Activated CD4-positive, alpha-beta T cell treated with anti-CD3 and anti-CD28 coated beads, Interleukin-2, amount 10 ng/mL, durations not matched to agents 7 days and 5 days (primary cell): ENCODE results near the gene COG6. TPM values are rescaled to one million over a fixed set of nuclear protein-coding genes. Genes with fewer than 3 reads are reported as not detected.

ENCODE experiments used
- CTCF ChIA-PET: fragments of 350-600 bp; sonication (Branson Sonifier 250); formaldehyde crosslinking; loops from one replicate; lab custom pipeline; 2021; ENCODE audit warnings: antibody characterized with exemption; lab: Charles Lee
- POLR2A ChIA-PET: fragments of 350-600 bp; sonication (Branson Sonifier 250); formaldehyde crosslinking; loops from one replicate; lab custom pipeline; 2021; ENCODE audit warnings: antibody characterized with exemption; lab: Charles Lee
- DNase-seq: peaks from one replicate; pipeline ENCODE4 v3.0.0-alpha.2; 2020
- H3K27ac Mint-ChIP-seq: one replicate; pipeline ENCODE4 v1.8.0; 2021; ENCODE audit warnings: mild to moderate bottlenecking, moderate library complexity, mixed read lengths
- H3K27me3 Mint-ChIP-seq: one replicate; pipeline ENCODE4 v1.8.0; 2021; ENCODE audit warnings: mixed read lengths
- H3K36me3 Mint-ChIP-seq: one replicate; pipeline ENCODE4 v1.8.0; 2021; ENCODE audit warnings: low read depth, mixed read lengths
- H3K4me1 Mint-ChIP-seq: one replicate; pipeline ENCODE4 v1.8.0; 2021; ENCODE audit warnings: mixed read lengths
- H3K4me3 Mint-ChIP-seq: one replicate; pipeline ENCODE4 v1.8.0; 2021; ENCODE audit warnings: mild to moderate bottlenecking, moderate library complexity, mixed read lengths
- H3K9me3 Mint-ChIP-seq: one replicate; pipeline ENCODE4 v1.8.0; 2021; ENCODE audit warnings: mixed read lengths
- microRNA-seq: library from miRNA; unstranded; fragments of <30 nt; microRNA quantifications from one replicate; pipeline ENCODE4 v1.2.0, GENCODE V29; 2021; ENCODE audit warnings: borderline microRNAs expressed, borderline replicate concordance
- total RNA-seq, 2 experiments: library from RNA; stranded (reverse); gene quantifications; one replicate each; pipeline ENCODE4 v1.2.3, GENCODE V29; 2021

The COG6 gene
- total RNA-seq, 2 experiments from 2014 or later = 26.5 TPM

- peaks cover 25% of the 10 kb centered on the region for H3K4me1 Mint-ChIP-seq
- peak; percentile 19 for DNase-seq
- H3K36me3 Mint-ChIP-seq = no peaks in the 10 kb centered on the region
- no peaks in the 10 kb centered on the region for H3K9me3 Mint-ChIP-seq
- ChIA-PET POLR2A (no interaction called here), CTCF (interaction anchor here (2.6 kb wide), 1 partner anchor 11 kb away, joined by 6 read pairs; no protein-coding TSS in a partner anchor)
- H3K27ac Mint-ChIP-seq = no peak overlapping the region
- no peaks in the 10 kb centered on the region for H3K27me3 Mint-ChIP-seq
- H3K4me3 Mint-ChIP-seq = no peak overlapping the region
These were observed 124.1 kb downstream of the COG6 start for GRCh38 chr13:39779337-39780265.

DNA sequence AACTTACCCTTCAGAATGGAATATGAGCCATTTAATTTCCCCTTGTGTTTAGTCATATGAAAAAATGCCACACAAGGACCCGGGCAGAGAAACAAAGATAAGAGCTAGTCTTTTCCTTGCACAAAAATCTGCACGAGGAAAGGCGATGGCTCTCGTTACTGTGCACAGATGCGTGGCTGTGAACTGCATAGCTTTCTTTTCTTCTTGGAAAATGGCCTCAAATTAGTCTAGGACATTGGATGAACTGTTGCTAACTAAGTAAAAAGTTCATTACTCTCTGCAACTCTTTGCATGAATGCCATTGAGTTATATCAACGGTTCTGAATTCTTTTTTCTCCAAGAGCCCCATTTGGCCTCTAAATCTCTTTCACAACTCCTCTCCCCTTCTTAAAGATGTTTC, 125.2 kb downstream of the COG6 start:
- Mint-ChIP-seq H3K4me3 (no peak overlapping the region), H3K27me3 (no peaks in the 10 kb centered on the region), H3K4me1 (peaks cover 25% of the 10 kb centered on the region), H3K27ac (no peak overlapping the region), H3K36me3 (no peaks in the 10 kb centered on the region), H3K9me3 (no peaks in the 10 kb centered on the region)
- CTCF ChIA-PET = no interaction called here
- DNase-seq = no peak
- POLR2A ChIA-PET = no interaction called here

GRCh38 chr13:39781381-39781780, 125.9 kb downstream of the COG6 start:
- ChIA-PET CTCF (interaction anchor here (1.5 kb wide), 1 partner anchor 162 kb away, joined by 3 read pairs; no protein-coding TSS in a partner anchor), POLR2A (no interaction called here)
- Mint-ChIP-seq H3K27me3 (no peaks in the 10 kb centered on the region), H3K4me1 (peaks cover 22% of the 10 kb centered on the region), H3K9me3 (no peaks in the 10 kb centered on the region), H3K27ac (no peak overlapping the region), H3K4me3 (no peak overlapping the region), H3K36me3 (no peaks in the 10 kb centered on the region)
- no peak for DNase-seq

DNA sequence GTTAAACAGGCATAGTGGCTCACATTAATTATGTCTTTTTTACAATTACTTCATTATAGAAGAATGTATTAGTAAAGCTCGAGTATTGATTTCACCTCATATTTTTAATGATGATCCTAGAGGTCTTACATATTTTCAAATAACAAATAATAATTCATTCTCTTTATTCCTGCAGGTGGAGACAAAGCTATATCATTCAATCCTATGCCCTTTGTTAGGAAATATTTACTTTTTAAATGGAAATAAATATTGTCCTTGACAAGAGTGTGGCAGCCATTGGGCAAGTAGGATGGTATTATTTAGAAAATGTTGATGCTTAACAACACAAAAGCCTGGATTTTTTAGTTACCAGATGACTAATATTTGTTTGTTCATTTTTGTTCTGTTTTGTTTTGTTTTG, 127.6 kb downstream of the COG6 start:
- no peak for DNase-seq
- Mint-ChIP-seq H3K4me1 (peaks cover 14% of the 10 kb centered on the region), H3K4me3 (no peak overlapping the region), H3K27me3 (no peaks in the 10 kb centered on the region), H3K27ac (no peak overlapping the region), H3K36me3 (no peaks in the 10 kb centered on the region), H3K9me3 (no peaks in the 10 kb centered on the region)
- ChIA-PET POLR2A (no interaction called here), CTCF (interaction anchor here (1.5 kb wide), 1 partner anchor 160 kb away, joined by 3 read pairs; no protein-coding TSS in a partner anchor)

GRCh38 chr13:39784347-39784746, 128.9 kb downstream of the COG6 start:
- Mint-ChIP-seq H3K36me3 (no peaks in the 10 kb centered on the region), H3K9me3 (peaks cover 5% of the 10 kb centered on the region), H3K27me3 (no peaks in the 10 kb centered on the region), H3K4me3 (no peak overlapping the region), H3K27ac (no peak overlapping the region), H3K4me1 (peaks cover 7% of the 10 kb centered on the region)
- ChIA-PET POLR2A (no interaction called here), CTCF (interaction anchor here (0.9 to 1.3 kb wide), 3 partner anchors 9 to 993 kb away, joined by 3 to 4 read pairs (median 3); no protein-coding TSS in a partner anchor)
- DNase-seq = no peak

- peaks cover 2% of the 10 kb centered on the region for H3K4me1 Mint-ChIP-seq
- peaks cover 10% of the 10 kb centered on the region for H3K9me3 Mint-ChIP-seq
- H3K4me3 Mint-ChIP-seq = no peak overlapping the region
- no peak for DNase-seq
- H3K27me3 Mint-ChIP-seq = no peaks in the 10 kb centered on the region
- H3K27ac Mint-ChIP-seq = no peak overlapping the region
- ChIA-PET POLR2A (no interaction called here), CTCF (no interaction called here)
- H3K36me3 Mint-ChIP-seq = no peaks in the 10 kb centered on the region
These were observed 130.6 kb downstream of the COG6 start for GRCh38 chr13:39786091-39786490.

DNA sequence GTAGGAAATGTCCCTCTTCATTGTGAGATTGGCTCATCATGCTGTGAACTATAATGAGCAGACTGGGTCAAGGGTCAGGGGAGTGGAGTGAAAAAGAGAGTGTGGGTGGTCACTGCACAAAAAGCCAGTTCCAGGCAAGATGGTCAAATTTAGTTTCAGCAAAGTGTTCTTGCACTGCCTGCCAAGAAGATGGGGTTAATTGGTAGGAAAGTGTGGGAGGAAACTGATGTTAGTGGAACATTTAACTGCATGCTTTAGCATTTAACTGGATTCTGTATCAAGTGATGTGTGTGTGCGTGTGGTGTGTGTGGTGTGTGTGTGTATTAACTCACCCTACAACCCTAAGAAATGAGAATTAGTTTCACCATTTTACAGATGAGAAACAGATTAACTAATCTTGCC, 131.6 kb downstream of the COG6 start:
- Mint-ChIP-seq H3K27ac (no peak overlapping the region), H3K9me3 (peaks cover 11% of the 10 kb centered on the region), H3K4me3 (no peak overlapping the region), H3K4me1 (no peaks in the 10 kb centered on the region), H3K27me3 (no peaks in the 10 kb centered on the region), H3K36me3 (no peaks in the 10 kb centered on the region)
- ChIA-PET POLR2A (no interaction called here), CTCF (no interaction called here)
- no peak for DNase-seq

GRCh38 chr13:39788102-39788501, 132.6 kb downstream of the COG6 start:
- Mint-ChIP-seq H3K4me1 (no peaks in the 10 kb centered on the region), H3K4me3 (no peak overlapping the region), H3K27me3 (no peaks in the 10 kb centered on the region), H3K27ac (no peak overlapping the region), H3K9me3 (peaks cover 11% of the 10 kb centered on the region), H3K36me3 (no peaks in the 10 kb centered on the region)
- ChIA-PET CTCF (no interaction called here), POLR2A (no interaction called here)
- no peak for DNase-seq

DNA sequence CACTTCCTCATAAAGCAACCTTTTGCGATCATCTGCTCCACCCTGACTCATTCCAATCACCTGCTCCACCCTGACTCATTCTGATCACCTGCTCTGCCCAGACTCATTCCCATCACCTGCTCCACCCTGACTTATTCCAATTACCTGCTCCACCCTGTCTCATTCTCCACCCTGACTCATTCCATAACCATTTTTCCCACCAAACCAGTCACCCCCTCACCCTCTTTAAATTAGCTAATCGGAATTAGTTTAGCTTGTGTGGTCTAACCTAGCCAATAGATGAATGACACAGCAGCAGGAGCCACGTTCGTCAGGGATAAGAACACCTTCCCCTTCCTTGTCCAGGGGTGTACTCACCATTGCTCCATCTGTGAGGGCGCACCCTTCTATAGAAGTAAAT, 134.0 kb downstream of the COG6 start:
- no peak overlapping the region for H3K27ac Mint-ChIP-seq
- no peak overlapping the region for H3K4me3 Mint-ChIP-seq
- no peaks in the 10 kb centered on the region for H3K27me3 Mint-ChIP-seq
- no peak for DNase-seq
- H3K36me3 Mint-ChIP-seq = no peaks in the 10 kb centered on the region
- no peaks in the 10 kb centered on the region for H3K4me1 Mint-ChIP-seq
- peaks cover 11% of the 10 kb centered on the region for H3K9me3 Mint-ChIP-seq
- ChIA-PET POLR2A (no interaction called here), CTCF (interaction anchor here (1.0 kb wide), 1 partner anchor 12 kb away, joined by 3 read pairs; no protein-coding TSS in a partner anchor)

Small RNAs within 50 kb of the gene (microRNA-seq; reads per million reads assigned to microRNA genes)
- gene MIR4305 = not detected

Other genes starting within 250 kb of the COG6 start
- under 1 TPM; 0.12 to 0.25 TPM for gene LHFPL6, start 52.5 kb upstream of the COG6 start, total RNA-seq